Liver (tissue), 3 donors: ENCODE data around the gene TFDP1.

Source experiments
- ATF3 ChIP-seq: IDR thresholded peaks from 2 replicates; pipeline ENCODE4 v1.6.1; 2016; ENCODE audit warnings: antibody characterized with exemption
- EGR1 ChIP-seq, 2 donors: IDR thresholded peaks; 2 replicates each; pipeline ENCODE4 v1.6.1; 2016 to 2018; ENCODE audit warnings: antibody characterized with exemption in 2 of 2, low read depth in 2 of 2
- FOXA1 ChIP-seq: IDR thresholded peaks from 2 replicates; pipeline ENCODE4 v1.6.1; 2016; ENCODE audit warnings: antibody characterized with exemption
- GABPA ChIP-seq, 2 donors: IDR thresholded peaks in 1 of 2; conservative IDR thresholded peaks in 1 of 2; 2 replicates each; pipeline ENCODE4 v1.6.1; 2016; ENCODE audit warnings: antibody characterized with exemption in 2 of 2, mild to moderate bottlenecking in 1 of 2, moderate library complexity in 1 of 2
- HNF4A ChIP-seq, 2 donors: conservative IDR thresholded peaks; 2 replicates each; pipeline ENCODE4 v1.6.1; 2016; ENCODE audit warnings: antibody characterized with exemption in 2 of 2, mild to moderate bottlenecking in 2 of 2
- JUND ChIP-seq, 2 donors: IDR thresholded peaks; 2 replicates each; pipeline ENCODE4 v1.6.1; 2016; ENCODE audit warnings: antibody characterized with exemption in 2 of 2
- RAD21 ChIP-seq, 2 donors: IDR thresholded peaks; 2 replicates each; pipeline ENCODE4 v1.6.1; 2016; ENCODE audit warnings: antibody characterized with exemption in 2 of 2, mild to moderate bottlenecking in 2 of 2
- TF ChIP-seq, protein P1 (sequence below): IDR thresholded peaks from 2 replicates; pipeline ENCODE4 v1.6.1; 2016; ENCODE audit warnings: antibody characterized with exemption
- TF ChIP-seq, protein P2 (sequence below): fragments of 150-350 bp; IDR thresholded peaks from 2 replicates; pipeline ENCODE4 v1.5.1; 2017; ENCODE audit warnings: improper control_type of control experiment, low read depth, low read length; ENCODE audit not compliant: missing input control
- TF ChIP-seq, protein P3 (sequence below): IDR thresholded peaks from 2 replicates; pipeline ENCODE4 v1.6.1; 2016; ENCODE audit warnings: antibody characterized with exemption
- TF ChIP-seq, protein P4 (sequence below): IDR thresholded peaks from 2 replicates; pipeline ENCODE4 v1.6.1; 2016; ENCODE audit warnings: antibody characterized with exemption, mild to moderate bottlenecking
- donor health status: healthy.
- donor health status: healthy.

DNA sequence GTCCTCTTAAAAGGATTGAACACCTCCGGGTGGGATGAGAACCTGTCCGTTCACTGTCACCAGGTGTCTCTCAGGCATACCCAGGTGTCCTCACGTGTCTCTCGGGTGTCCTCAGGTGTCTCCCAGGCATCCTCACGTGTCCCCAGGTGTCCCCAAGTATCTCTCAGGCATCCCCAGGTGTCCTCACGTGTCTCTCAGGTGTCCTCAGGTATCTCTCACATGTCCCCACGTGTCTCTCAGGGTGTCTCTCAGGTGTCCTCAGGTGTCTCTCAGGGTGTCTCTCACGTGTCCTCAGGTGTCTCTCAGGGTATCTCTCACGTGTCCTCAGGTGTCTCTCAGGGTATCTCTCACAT lies 39.7 kb downstream of the TFDP1 start:
- TF ChIP-seq, protein P1, sequence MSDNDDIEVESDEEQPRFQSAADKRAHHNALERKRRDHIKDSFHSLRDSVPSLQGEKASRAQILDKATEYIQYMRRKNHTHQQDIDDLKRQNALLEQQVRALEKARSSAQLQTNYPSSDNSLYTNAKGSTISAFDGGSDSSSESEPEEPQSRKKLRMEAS = no peak
- TF ChIP-seq, protein P2, sequence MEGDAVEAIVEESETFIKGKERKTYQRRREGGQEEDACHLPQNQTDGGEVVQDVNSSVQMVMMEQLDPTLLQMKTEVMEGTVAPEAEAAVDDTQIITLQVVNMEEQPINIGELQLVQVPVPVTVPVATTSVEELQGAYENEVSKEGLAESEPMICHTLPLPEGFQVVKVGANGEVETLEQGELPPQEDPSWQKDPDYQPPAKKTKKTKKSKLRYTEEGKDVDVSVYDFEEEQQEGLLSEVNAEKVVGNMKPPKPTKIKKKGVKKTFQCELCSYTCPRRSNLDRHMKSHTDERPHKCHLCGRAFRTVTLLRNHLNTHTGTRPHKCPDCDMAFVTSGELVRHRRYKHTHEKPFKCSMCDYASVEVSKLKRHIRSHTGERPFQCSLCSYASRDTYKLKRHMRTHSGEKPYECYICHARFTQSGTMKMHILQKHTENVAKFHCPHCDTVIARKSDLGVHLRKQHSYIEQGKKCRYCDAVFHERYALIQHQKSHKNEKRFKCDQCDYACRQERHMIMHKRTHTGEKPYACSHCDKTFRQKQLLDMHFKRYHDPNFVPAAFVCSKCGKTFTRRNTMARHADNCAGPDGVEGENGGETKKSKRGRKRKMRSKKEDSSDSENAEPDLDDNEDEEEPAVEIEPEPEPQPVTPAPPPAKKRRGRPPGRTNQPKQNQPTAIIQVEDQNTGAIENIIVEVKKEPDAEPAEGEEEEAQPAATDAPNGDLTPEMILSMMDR = no peak
- TF ChIP-seq RAD21 (IDR thresholded peaks at IDR 0.05) (no peak), FOXA1 (no peak), GABPA (IDR thresholded peaks at IDR 0.05 in 1 of 2, conservative IDR thresholded peaks at IDR 0.05 in 1 of 2) (no peak), HNF4A (conservative IDR thresholded peaks at IDR 0.05) (no peak), ATF3 (no peak), JUND (IDR thresholded peaks at IDR 0.05) (no peak), EGR1 (IDR thresholded peaks at IDR 0.05; ENCODE audit: low read depth in 2 of 2) (no peak)
- TF ChIP-seq, protein P3, sequence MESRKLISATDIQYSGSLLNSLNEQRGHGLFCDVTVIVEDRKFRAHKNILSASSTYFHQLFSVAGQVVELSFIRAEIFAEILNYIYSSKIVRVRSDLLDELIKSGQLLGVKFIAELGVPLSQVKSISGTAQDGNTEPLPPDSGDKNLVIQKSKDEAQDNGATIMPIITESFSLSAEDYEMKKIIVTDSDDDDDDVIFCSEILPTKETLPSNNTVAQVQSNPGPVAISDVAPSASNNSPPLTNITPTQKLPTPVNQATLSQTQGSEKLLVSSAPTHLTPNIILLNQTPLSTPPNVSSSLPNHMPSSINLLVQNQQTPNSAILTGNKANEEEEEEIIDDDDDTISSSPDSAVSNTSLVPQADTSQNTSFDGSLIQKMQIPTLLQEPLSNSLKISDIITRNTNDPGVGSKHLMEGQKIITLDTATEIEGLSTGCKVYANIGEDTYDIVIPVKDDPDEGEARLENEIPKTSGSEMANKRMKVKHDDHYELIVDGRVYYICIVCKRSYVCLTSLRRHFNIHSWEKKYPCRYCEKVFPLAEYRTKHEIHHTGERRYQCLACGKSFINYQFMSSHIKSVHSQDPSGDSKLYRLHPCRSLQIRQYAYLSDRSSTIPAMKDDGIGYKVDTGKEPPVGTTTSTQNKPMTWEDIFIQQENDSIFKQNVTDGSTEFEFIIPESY = no peak
- TF ChIP-seq, protein P4, sequence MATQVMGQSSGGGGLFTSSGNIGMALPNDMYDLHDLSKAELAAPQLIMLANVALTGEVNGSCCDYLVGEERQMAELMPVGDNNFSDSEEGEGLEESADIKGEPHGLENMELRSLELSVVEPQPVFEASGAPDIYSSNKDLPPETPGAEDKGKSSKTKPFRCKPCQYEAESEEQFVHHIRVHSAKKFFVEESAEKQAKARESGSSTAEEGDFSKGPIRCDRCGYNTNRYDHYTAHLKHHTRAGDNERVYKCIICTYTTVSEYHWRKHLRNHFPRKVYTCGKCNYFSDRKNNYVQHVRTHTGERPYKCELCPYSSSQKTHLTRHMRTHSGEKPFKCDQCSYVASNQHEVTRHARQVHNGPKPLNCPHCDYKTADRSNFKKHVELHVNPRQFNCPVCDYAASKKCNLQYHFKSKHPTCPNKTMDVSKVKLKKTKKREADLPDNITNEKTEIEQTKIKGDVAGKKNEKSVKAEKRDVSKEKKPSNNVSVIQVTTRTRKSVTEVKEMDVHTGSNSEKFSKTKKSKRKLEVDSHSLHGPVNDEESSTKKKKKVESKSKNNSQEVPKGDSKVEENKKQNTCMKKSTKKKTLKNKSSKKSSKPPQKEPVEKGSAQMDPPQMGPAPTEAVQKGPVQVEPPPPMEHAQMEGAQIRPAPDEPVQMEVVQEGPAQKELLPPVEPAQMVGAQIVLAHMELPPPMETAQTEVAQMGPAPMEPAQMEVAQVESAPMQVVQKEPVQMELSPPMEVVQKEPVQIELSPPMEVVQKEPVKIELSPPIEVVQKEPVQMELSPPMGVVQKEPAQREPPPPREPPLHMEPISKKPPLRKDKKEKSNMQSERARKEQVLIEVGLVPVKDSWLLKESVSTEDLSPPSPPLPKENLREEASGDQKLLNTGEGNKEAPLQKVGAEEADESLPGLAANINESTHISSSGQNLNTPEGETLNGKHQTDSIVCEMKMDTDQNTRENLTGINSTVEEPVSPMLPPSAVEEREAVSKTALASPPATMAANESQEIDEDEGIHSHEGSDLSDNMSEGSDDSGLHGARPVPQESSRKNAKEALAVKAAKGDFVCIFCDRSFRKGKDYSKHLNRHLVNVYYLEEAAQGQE = no peak
